LoVo (cell line): ENCODE data around the gene RBM17.
"Not testable (repeated sequence)": the region's sequence is repeated elsewhere in the genome, so short reads cannot be mapped to it uniquely, and the experiment has no call there.

Experiments used
- DNase-seq: peaks from one replicate; pipeline ENCODE4 v3.0.0-alpha.2; 2016; ENCODE audit warnings: low spot score

The RBM17 gene

GRCh38 chr10:6080417-6080973 lies 8.3 kb upstream of the RBM17 start:
- DNase-seq, result no peak

- no peak for DNase-seq
Observed at GRCh38 chr10:6082496-6083395, 6.1 kb upstream of the RBM17 start.

GRCh38 chr10:6083523-6084475 lies 5.0 kb upstream of the RBM17 start:
- no peak for DNase-seq

- peak; percentile 76 for DNase-seq
Observed at GRCh38 chr10:6086375-6087233, 2.2 kb upstream of the RBM17 start.

GRCh38 chr10:6089334-6090219 lies 743 bp downstream of the RBM17 start:
- peak; percentile 4 for DNase-seq

- DNase-seq, result no peak
Observed at GRCh38 chr10:6091630-6092029, 2.8 kb downstream of the RBM17 start.

- no peak for DNase-seq
Observed at GRCh38 chr10:6092731-6093130, 3.9 kb downstream of the RBM17 start.

GRCh38 chr10:6095810-6096570 lies 7.2 kb downstream of the RBM17 start:
- no peak for DNase-seq

- no peak for DNase-seq
Observed at GRCh38 chr10:6097063-6097462, 8.2 kb downstream of the RBM17 start.

GRCh38 chr10:6098156-6098555 lies 9.3 kb downstream of the RBM17 start:
- no peak for DNase-seq

GRCh38 chr10:6100370-6100769 lies 11.5 kb downstream of the RBM17 start:
- no peak for DNase-seq

GRCh38 chr10:6101181-6101580 lies 12.3 kb downstream of the RBM17 start:
- DNase-seq, result no peak

GRCh38 chr10:6102128-6102527 lies 13.3 kb downstream of the RBM17 start:
- DNase-seq, result no peak

GRCh38 chr10:6103591-6103990 lies 14.8 kb downstream of the RBM17 start:
- no peak for DNase-seq

GRCh38 chr10:6107616-6108015 lies 18.8 kb downstream of the RBM17 start:
- DNase-seq, result not testable (repeated sequence)

GRCh38 chr10:6108072-6108471 lies 19.2 kb downstream of the RBM17 start:
- DNase-seq, result no peak

- peak; percentile 29 for DNase-seq
Observed at GRCh38 chr10:6108631-6109443, 20.0 kb downstream of the RBM17 start.

- no peak for DNase-seq
Observed at GRCh38 chr10:6109444-6109775, 20.6 kb downstream of the RBM17 start.

GRCh38 chr10:6110136-6110535 lies 21.3 kb downstream of the RBM17 start:
- no peak for DNase-seq
